ENCODE results near the gene HTR3A. TPM values are rescaled to one million over a fixed set of nuclear protein-coding genes. Genes with fewer than 3 reads are reported as not detected.

HTR3A gene
- total RNA-seq, 2 donors from 2014 or later: not detected

- DNase-seq (ENCODE audit: low spot score): no peak
- Histone ChIP-seq H3K9me3 (no peaks in the 10 kb centered on the region), H3K4me3 (no peak overlapping the region), H3K27me3 (replicated peaks; ENCODE audit: insufficient read depth) (no peaks in the 10 kb centered on the region), H3K27ac (no peak overlapping the region), H3K36me3 (no peaks in the 10 kb centered on the region), H3K4me1 (ENCODE audit: control insufficient read depth in 1 of 2, low read depth in 2 of 2) (no peaks in the 10 kb centered on the region)
- ATAC-seq (ENCODE audit: insufficient number of reproducible peaks, low FRiP score, low read depth): no peak
- no peak for TF ChIP-seq CTCF (IDR thresholded peaks at IDR 0.05)
These were observed 17.0 kb downstream of the HTR3A start for GRCh38 chr11:113991718-113992458.

- no peak for TF ChIP-seq CTCF (IDR thresholded peaks at IDR 0.05)
- Histone ChIP-seq H3K4me3 (no peak overlapping the region), H3K4me1 (ENCODE audit: control insufficient read depth in 1 of 2, low read depth in 2 of 2) (no peaks in the 10 kb centered on the region), H3K9me3 (no peaks in the 10 kb centered on the region), H3K27ac (no peak overlapping the region), H3K36me3 (no peaks in the 10 kb centered on the region), H3K27me3 (replicated peaks; ENCODE audit: insufficient read depth) (no peaks in the 10 kb centered on the region)
- ATAC-seq (ENCODE audit: insufficient number of reproducible peaks, low FRiP score, low read depth) (no peak), DNase-seq (ENCODE audit: low spot score) (no peak)
These were observed 17.7 kb downstream of the HTR3A start for GRCh38 chr11:113992459-113993110.

GRCh38 chr11:113994077-113994954, 19.4 kb downstream of the HTR3A start:
- Histone ChIP-seq H3K36me3 (no peaks in the 10 kb centered on the region), H3K4me3 (no peak overlapping the region), H3K9me3 (no peaks in the 10 kb centered on the region), H3K27ac (no peak overlapping the region), H3K27me3 (replicated peaks; ENCODE audit: insufficient read depth) (no peaks in the 10 kb centered on the region), H3K4me1 (ENCODE audit: control insufficient read depth in 1 of 2, low read depth in 2 of 2) (no peaks in the 10 kb centered on the region)
- peak; percentile 79 for TF ChIP-seq CTCF (IDR thresholded peaks at IDR 0.05)
- DNase-seq (ENCODE audit: low spot score) (no peak), ATAC-seq (ENCODE audit: insufficient number of reproducible peaks, low FRiP score, low read depth) (no peak)

GRCh38 chr11:113997473-113997872, 22.6 kb downstream of the HTR3A start:
- DNase-seq (ENCODE audit: low spot score) (no peak), ATAC-seq (ENCODE audit: insufficient number of reproducible peaks, low FRiP score, low read depth) (no peak)
- no peak overlapping the region for H3K4me3 ChIP-seq
- no peaks in the 10 kb centered on the region for H3K36me3 ChIP-seq
- no peaks in the 10 kb centered on the region for H3K4me1 ChIP-seq (ENCODE audit: control insufficient read depth in 1 of 2, low read depth in 2 of 2)
- no peak for TF ChIP-seq CTCF (IDR thresholded peaks at IDR 0.05)
- H3K27me3 ChIP-seq (replicated peaks; ENCODE audit: insufficient read depth): no peaks in the 10 kb centered on the region
- no peak overlapping the region for H3K27ac ChIP-seq
- no peaks in the 10 kb centered on the region for H3K9me3 ChIP-seq

GRCh38 chr11:113998574-113998973, 23.7 kb downstream of the HTR3A start:
- DNase-seq (ENCODE audit: low spot score) (no peak), ATAC-seq (ENCODE audit: insufficient number of reproducible peaks, low FRiP score, low read depth) (no peak)
- Histone ChIP-seq H3K9me3 (no peaks in the 10 kb centered on the region), H3K27ac (no peak overlapping the region), H3K36me3 (no peaks in the 10 kb centered on the region), H3K27me3 (replicated peaks; ENCODE audit: insufficient read depth) (no peaks in the 10 kb centered on the region), H3K4me1 (ENCODE audit: control insufficient read depth in 1 of 2, low read depth in 2 of 2) (no peaks in the 10 kb centered on the region), H3K4me3 (no peak overlapping the region)
- TF ChIP-seq CTCF (IDR thresholded peaks at IDR 0.05): no peak
